ENCODE measurements around the gene ATP1A4.

Gene ATP1A4

DNA sequence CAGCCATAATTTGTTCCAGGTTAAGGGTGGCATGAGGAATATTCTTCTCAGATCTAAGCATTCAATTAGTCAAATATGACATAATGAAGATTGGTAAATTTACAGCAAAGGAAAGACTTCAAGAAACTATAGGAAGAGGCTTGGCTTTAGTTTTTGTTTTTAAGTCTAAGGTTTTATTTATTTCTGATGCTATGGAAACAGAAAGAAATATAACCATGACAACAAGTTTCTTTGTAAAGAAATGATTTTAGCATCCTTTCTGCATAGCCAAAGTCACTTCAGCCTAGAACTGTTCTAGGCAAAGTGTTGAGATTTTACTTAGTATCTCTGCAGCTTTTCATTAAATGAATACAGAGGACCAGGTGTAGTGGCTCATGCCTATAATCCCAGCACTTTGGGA is 81.5 kb downstream of the ATP1A4 start:
- no peak for TF ChIP-seq CTCF (conservative IDR thresholded peaks at IDR 0.05; ENCODE audit: low read depth, low read length)
- DNase-seq (ENCODE audit: low read depth), result no peak
- no peak overlapping the region for H3K4me3 ChIP-seq (ENCODE audit: low read depth, low read length)

Data from choroid plexus epithelial cell (primary cell).